NCI-H1694 treated with DMSO at 0.1 percent for 48 hours (cell line): ENCODE measurements around the gene UBASH3A.

Experiments used
- DNase-seq: peaks from one replicate; lab custom pipeline; 2025; lab: John Stamatoyannopoulos, UW

The UBASH3A gene

GRCh38 chr21:42374457-42374856, 29.2 kb upstream of the UBASH3A start:
- DNase-seq: no peak

- DNase-seq: no peak
These were observed 28.7 kb upstream of the UBASH3A start for GRCh38 chr21:42374864-42375499.

GRCh38 chr21:42375506-42375905, 28.2 kb upstream of the UBASH3A start:
- DNase-seq: no peak

- no peak for DNase-seq
These were observed 27.8 kb upstream of the UBASH3A start for GRCh38 chr21:42375966-42376337.

- DNase-seq: no peak
These were observed 27.2 kb upstream of the UBASH3A start for GRCh38 chr21:42376338-42376982.

- DNase-seq: no peak
These were observed 26.3 kb upstream of the UBASH3A start for GRCh38 chr21:42377211-42377950.

GRCh38 chr21:42377951-42378340, 25.8 kb upstream of the UBASH3A start:
- DNase-seq: no peak

- no peak for DNase-seq
These were observed 25.3 kb upstream of the UBASH3A start for GRCh38 chr21:42378418-42378817.

GRCh38 chr21:42379426-42380215, 24.1 kb upstream of the UBASH3A start:
- no peak for DNase-seq

- peak; percentile 66 for DNase-seq
These were observed 22.2 kb upstream of the UBASH3A start for GRCh38 chr21:42381347-42381984.

- DNase-seq: no peak
These were observed 20.8 kb upstream of the UBASH3A start for GRCh38 chr21:42382915-42383314.

GRCh38 chr21:42383331-42383730, 20.4 kb upstream of the UBASH3A start:
- no peak for DNase-seq

GRCh38 chr21:42384156-42384945, 19.4 kb upstream of the UBASH3A start:
- no peak for DNase-seq

GRCh38 chr21:42384989-42385388, 18.7 kb upstream of the UBASH3A start:
- no peak for DNase-seq

GRCh38 chr21:42385619-42386018, 18.1 kb upstream of the UBASH3A start:
- no peak for DNase-seq

- DNase-seq: no peak
These were observed 17.6 kb upstream of the UBASH3A start for GRCh38 chr21:42386034-42386591.

- DNase-seq: no peak
These were observed 16.5 kb upstream of the UBASH3A start for GRCh38 chr21:42387164-42387563.

GRCh38 chr21:42387843-42388340, 15.8 kb upstream of the UBASH3A start:
- no peak for DNase-seq

GRCh38 chr21:42388740-42389448, 14.8 kb upstream of the UBASH3A start:
- DNase-seq: no peak

GRCh38 chr21:42389449-42389835, 14.3 kb upstream of the UBASH3A start:
- DNase-seq: no peak
